SJSA1 (cell line): Measurements from ENCODE around the gene KCND3. TPM values are rescaled to one million over a fixed set of nuclear protein-coding genes. Genes with fewer than 3 reads are reported as not detected.

Experiments used
- DNase-seq, 2 experiments: peaks; one replicate each; pipeline ENCODE4 v3.0.0-alpha.2; 2015 to 2020; ENCODE audit warnings: low spot score in 2 of 2, low read depth in 1 of 2
- H3K27ac ChIP-seq: fragments of 250-450 bp; sonication (Bioruptor Pico); 2 replicates; pipeline ENCODE4 v1.5.1; 2020; ENCODE audit warnings: mild to moderate bottlenecking, moderate library complexity
- H3K27me3 ChIP-seq: fragments of 250-450 bp; sonication (Bioruptor Pico); replicated peaks from 2 replicates; pipeline ENCODE4 v1.5.1; 2020; ENCODE audit warnings: mild to moderate bottlenecking, moderate library complexity
- H3K36me3 ChIP-seq: fragments of 250-450 bp; sonication (Bioruptor Pico); 2 replicates; pipeline ENCODE4 v1.5.1; 2020; ENCODE audit warnings: mild to moderate bottlenecking
- H3K4me1 ChIP-seq: fragments of 250-450 bp; sonication (Bioruptor Pico); replicated peaks from 2 replicates; pipeline ENCODE4 v1.6.1; 2021; ENCODE audit warnings: mild to moderate bottlenecking
- H3K4me3 ChIP-seq: fragments of 250-450 bp; sonication (Bioruptor Pico); 2 replicates; pipeline ENCODE4 v1.5.1; 2020; ENCODE audit warnings: mild to moderate bottlenecking
- H3K9me3 ChIP-seq: fragments of 250-450 bp; sonication (Bioruptor Pico); replicated peaks from 2 replicates; pipeline ENCODE4 v1.5.1; 2020; ENCODE audit warnings: mild to moderate bottlenecking
- total RNA-seq: library from RNA; depleted of rRNA; stranded (reverse); fragments of >200 nt; shearing (Covaris generic); gene quantifications from 2 replicates; pipeline ENCODE4 v1.2.3, GENCODE V29; 2014

The KCND3 gene
- total RNA-seq, 1 experiment from 2014 or later: not detected

DNA sequence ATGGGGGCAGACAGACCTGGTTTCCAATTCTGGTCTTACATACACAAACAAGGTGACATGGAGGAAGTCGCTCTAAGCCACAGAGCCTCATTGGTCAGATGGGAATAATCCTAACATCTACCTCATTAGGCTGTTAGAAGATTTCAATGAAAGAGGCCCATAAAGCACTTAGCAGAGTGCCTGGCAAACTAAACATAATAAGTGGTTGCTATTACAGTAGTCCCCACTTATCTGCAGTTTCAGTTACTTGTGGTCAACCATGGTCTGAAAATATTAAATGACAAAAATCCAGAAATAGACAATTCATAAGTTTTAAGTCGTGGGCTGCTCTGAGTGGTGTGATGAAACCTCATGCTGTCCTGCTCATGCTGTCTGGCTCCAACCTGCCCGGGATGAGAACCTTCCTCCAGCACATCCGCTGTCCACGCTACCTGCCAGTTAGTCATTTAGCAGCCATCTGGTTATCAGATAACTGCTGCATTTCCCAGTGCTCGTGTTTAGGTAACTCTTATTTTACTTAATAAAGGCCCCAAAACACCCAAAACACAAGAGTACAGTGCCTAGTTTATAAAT lies 121.5 kb downstream of the KCND3 start:
- no peak overlapping the region for H3K27ac ChIP-seq
- H3K4me1 ChIP-seq: no peaks in the 10 kb centered on the region
- H3K9me3 ChIP-seq: no peaks in the 10 kb centered on the region
- no peaks in the 10 kb centered on the region for H3K36me3 ChIP-seq
- H3K4me3 ChIP-seq: no peak overlapping the region
- no peak for DNase-seq
- peaks cover 27% of the 10 kb centered on the region for H3K27me3 ChIP-seq

GRCh38 chr1:111864862-111865261 lies 124.6 kb downstream of the KCND3 start:
- Histone ChIP-seq H3K4me3 (no peak overlapping the region), H3K36me3 (no peaks in the 10 kb centered on the region), H3K27ac (no peak overlapping the region), H3K4me1 (no peaks in the 10 kb centered on the region), H3K9me3 (no peaks in the 10 kb centered on the region), H3K27me3 (peaks cover 7% of the 10 kb centered on the region; the same call in 1 of the 2 replicates)
- DNase-seq: no peak

- no peaks in the 10 kb centered on the region for H3K4me1 ChIP-seq
- H3K9me3 ChIP-seq: no peaks in the 10 kb centered on the region
- no peak overlapping the region for H3K27ac ChIP-seq
- peaks cover 4% of the 10 kb centered on the region; the same call in 1 of the 2 replicates for H3K27me3 ChIP-seq
- DNase-seq: no peak
- H3K36me3 ChIP-seq: no peaks in the 10 kb centered on the region
- no peak overlapping the region for H3K4me3 ChIP-seq
Measured at GRCh38 chr1:111863401-111863800, 126.1 kb downstream of the KCND3 start.

DNA sequence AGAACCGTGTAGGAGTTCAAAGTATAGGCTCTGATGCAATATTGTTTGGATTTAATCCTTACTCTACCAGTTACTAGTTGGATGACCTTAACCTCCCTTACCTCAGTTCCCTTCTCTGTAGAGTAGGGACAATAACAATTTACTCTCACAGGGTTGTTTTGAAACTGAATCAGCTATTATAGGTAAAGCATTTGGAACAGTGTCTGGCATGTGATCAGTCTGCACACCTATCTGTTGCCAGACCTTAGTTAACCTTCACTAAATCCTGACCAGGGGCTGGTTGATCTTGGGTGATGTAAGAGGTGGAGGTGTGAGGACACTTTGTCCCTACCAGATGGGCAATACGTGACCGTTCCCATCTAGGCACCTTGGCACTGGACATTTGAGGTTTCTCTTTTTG lies 126.9 kb downstream of the KCND3 start:
- DNase-seq: no peak
- no peak overlapping the region for H3K27ac ChIP-seq
- no peaks in the 10 kb centered on the region; the same call in 1 of the 2 replicates for H3K27me3 ChIP-seq
- H3K4me1 ChIP-seq: no peaks in the 10 kb centered on the region
- no peaks in the 10 kb centered on the region for H3K36me3 ChIP-seq
- H3K9me3 ChIP-seq: no peaks in the 10 kb centered on the region
- H3K4me3 ChIP-seq: no peak overlapping the region

DNA sequence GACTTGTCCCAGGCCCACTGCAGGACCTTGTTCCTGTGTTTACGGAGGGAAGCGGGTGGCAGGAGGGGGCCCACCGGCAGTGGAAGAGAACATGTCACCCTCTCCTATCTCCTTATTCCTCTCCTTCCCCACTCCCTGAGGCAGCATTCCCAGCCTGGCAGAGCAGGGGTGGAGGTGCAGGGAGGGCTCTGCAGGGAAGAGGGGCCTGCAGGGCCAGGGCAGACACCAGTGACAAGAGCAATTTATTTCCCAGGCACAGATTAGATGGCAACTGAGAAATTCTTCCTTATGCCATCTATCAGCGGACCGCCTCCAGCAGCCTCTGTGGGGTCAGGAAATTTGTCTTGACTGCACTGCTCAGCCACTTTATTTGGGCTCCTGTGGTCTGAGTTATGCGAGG lies 127.9 kb downstream of the KCND3 start:
- DNase-seq: no peak
- H3K27ac ChIP-seq: no peak overlapping the region
- H3K27me3 ChIP-seq: no peaks in the 10 kb centered on the region; the same call in 1 of the 2 replicates
- H3K36me3 ChIP-seq: no peaks in the 10 kb centered on the region
- no peaks in the 10 kb centered on the region for H3K4me1 ChIP-seq
- no peaks in the 10 kb centered on the region for H3K9me3 ChIP-seq
- no peak overlapping the region for H3K4me3 ChIP-seq

- Histone ChIP-seq H3K36me3 (no peaks in the 10 kb centered on the region), H3K9me3 (no peaks in the 10 kb centered on the region), H3K4me1 (no peaks in the 10 kb centered on the region), H3K4me3 (no peak overlapping the region), H3K27me3 (peaks cover 8% of the 10 kb centered on the region), H3K27ac (no peak overlapping the region)
- no peak for DNase-seq
Measured at GRCh38 chr1:111857194-111857651, 132.2 kb downstream of the KCND3 start.

DNA sequence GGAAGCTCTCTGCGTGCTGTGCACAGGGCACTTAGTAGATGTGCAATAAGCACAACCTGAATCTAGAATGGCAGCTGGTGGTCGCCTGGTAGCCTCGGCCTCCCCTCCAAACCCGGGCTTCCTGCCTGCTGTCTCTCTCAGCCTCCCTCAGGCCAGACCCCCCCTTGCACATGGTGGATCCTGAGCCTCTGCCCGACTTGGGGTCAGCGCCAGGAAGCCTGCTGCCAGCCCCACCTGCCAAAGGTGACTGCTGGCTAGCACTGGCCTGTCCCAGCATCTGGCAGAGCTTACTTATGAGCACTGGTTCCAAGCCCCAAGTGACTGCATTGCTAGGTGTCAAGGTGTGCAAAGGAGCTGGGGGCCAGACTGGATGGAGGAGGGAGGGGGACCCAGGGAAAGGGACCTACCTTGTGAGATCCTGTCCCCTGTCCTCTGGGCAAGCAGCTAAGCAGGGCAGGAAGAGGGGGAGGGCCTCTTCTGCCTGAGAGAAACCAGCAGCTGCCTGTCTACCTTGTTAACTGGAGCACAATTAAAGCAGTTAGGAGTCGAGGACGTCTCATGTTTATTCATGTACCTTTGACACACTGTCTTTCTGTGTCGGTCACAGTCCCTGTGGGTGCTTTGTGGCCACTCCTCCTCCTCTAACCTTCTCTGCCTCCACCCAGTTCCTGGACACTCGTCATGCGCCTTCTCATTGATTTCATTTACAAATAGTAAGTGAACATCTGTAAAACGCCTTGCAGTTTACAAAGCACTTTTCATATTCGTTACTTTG lies 132.9 kb downstream of the KCND3 start:
- no peaks in the 10 kb centered on the region for H3K4me1 ChIP-seq
- H3K27me3 ChIP-seq: peaks cover 8% of the 10 kb centered on the region
- H3K27ac ChIP-seq: no peak overlapping the region
- H3K36me3 ChIP-seq: no peaks in the 10 kb centered on the region
- no peak for DNase-seq
- H3K4me3 ChIP-seq: no peak overlapping the region
- no peaks in the 10 kb centered on the region for H3K9me3 ChIP-seq

GRCh38 chr1:111855260-111855659 lies 134.2 kb downstream of the KCND3 start:
- Histone ChIP-seq H3K27me3 (peaks cover 8% of the 10 kb centered on the region), H3K9me3 (no peaks in the 10 kb centered on the region)
- no peak for DNase-seq

GRCh38 chr1:111852261-111852721 lies 137.2 kb downstream of the KCND3 start:
- no peaks in the 10 kb centered on the region for H3K36me3 ChIP-seq
- no peaks in the 10 kb centered on the region for H3K9me3 ChIP-seq
- H3K4me1 ChIP-seq: no peaks in the 10 kb centered on the region
- H3K27ac ChIP-seq: no peak overlapping the region
- DNase-seq: no peak
- peaks cover 15% of the 10 kb centered on the region for H3K27me3 ChIP-seq
- no peak overlapping the region for H3K4me3 ChIP-seq

More at GRCh38 chr1:111855260-111855659, 134.2 kb downstream of the KCND3 start:
- H3K4me3 ChIP-seq: no peak overlapping the region
- no peaks in the 10 kb centered on the region for H3K4me1 ChIP-seq
- H3K27ac ChIP-seq: no peak overlapping the region
- no peaks in the 10 kb centered on the region for H3K36me3 ChIP-seq

- H3K27me3 ChIP-seq: peaks cover 15% of the 10 kb centered on the region
- no peaks in the 10 kb centered on the region for H3K36me3 ChIP-seq
- H3K27ac ChIP-seq: no peak overlapping the region
- no peaks in the 10 kb centered on the region for H3K9me3 ChIP-seq
- DNase-seq: no peak
- H3K4me1 ChIP-seq: no peaks in the 10 kb centered on the region
- no peak overlapping the region for H3K4me3 ChIP-seq
Measured at GRCh38 chr1:111851552-111851951, 137.9 kb downstream of the KCND3 start.

GRCh38 chr1:111850109-111850508 lies 139.4 kb downstream of the KCND3 start:
- no peaks in the 10 kb centered on the region for H3K9me3 ChIP-seq
- DNase-seq: no peak
- H3K4me3 ChIP-seq: no peak overlapping the region
- H3K4me1 ChIP-seq: no peaks in the 10 kb centered on the region
- peaks cover 15% of the 10 kb centered on the region for H3K27me3 ChIP-seq
- no peak overlapping the region for H3K27ac ChIP-seq
- H3K36me3 ChIP-seq: no peaks in the 10 kb centered on the region

GRCh38 chr1:111848852-111849545 lies 140.5 kb downstream of the KCND3 start:
- no peak for DNase-seq
- peaks cover 18% of the 10 kb centered on the region for H3K27me3 ChIP-seq

DNA sequence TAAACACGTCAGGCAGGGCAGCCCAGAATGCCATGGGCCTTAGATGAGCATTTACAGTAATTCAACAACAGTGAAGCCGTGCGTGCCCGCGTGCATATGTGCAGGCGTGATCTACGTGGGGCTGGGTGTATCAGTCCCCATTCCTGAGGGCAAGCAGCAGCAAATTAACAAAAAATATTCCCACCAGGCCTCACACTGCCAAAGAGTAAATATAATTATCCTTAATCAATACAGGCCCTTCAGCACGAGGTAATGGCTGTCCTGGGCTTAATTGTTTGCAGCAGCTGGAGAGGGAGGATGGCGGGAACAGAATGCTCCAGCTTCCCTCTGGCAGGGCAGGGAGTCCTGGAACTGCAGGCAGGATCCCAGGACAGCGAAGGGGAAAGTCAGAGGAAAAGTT lies 142.0 kb downstream of the KCND3 start:
- DNase-seq: no peak
- no peaks in the 10 kb centered on the region for H3K36me3 ChIP-seq

More at GRCh38 chr1:111848852-111849545, 140.5 kb downstream of the KCND3 start:
- Histone ChIP-seq H3K9me3 (no peaks in the 10 kb centered on the region), H3K4me3 (no peak overlapping the region), H3K27ac (no peak overlapping the region), H3K4me1 (no peaks in the 10 kb centered on the region), H3K36me3 (no peaks in the 10 kb centered on the region)

GRCh38 chr1:111846842-111847241 lies 142.6 kb downstream of the KCND3 start:
- Histone ChIP-seq H3K27ac (no peak overlapping the region), H3K36me3 (no peaks in the 10 kb centered on the region), H3K4me3 (no peak overlapping the region), H3K27me3 (peaks cover 13% of the 10 kb centered on the region), H3K4me1 (no peaks in the 10 kb centered on the region), H3K9me3 (no peaks in the 10 kb centered on the region)
- DNase-seq: no peak

More for the DNA sequence above, 142.0 kb downstream of the KCND3 start:
- H3K27ac ChIP-seq: no peak overlapping the region
- H3K27me3 ChIP-seq: peaks cover 13% of the 10 kb centered on the region
- H3K4me3 ChIP-seq: no peak overlapping the region
- H3K9me3 ChIP-seq: no peaks in the 10 kb centered on the region
- no peaks in the 10 kb centered on the region for H3K4me1 ChIP-seq
